ENCODE results near the gene SHISA7. TPM values are rescaled to one million over a fixed set of nuclear protein-coding genes. Genes with fewer than 3 reads are reported as not detected.

Gene SHISA7
- total RNA-seq, 1 experiment from 2014 or later: not detected

DNA sequence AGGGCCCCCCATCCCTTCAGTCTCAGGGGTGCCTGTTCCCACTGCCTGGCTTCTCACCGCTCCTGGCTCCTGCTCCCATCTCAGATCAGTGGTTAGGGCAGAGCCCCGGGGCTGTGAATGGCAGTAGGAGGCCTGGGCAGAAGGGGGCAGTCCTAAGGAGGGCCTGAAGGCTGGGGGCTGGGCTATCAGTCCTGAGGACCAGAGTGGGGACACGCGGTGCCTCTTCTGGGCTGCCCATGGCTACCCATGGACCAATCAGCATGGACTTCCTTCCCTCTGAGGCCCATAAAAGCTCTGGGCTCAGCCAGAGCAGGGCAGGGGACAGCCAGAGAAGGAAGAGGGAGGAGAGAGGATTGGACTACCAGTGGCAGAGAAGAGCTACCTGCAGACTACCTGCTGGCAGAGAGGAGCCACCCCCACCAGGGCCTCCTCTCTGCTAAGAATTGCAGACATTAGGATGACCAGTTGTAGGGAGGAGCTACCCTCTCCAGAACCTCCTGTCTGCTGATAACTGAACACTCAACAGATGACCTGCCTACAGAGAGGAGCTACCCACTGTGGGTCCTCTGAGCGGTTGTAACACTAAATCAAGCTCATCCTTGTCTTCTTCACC lies 23.4 kb downstream of the SHISA7 start:
- DNase-seq: no peak

DNA sequence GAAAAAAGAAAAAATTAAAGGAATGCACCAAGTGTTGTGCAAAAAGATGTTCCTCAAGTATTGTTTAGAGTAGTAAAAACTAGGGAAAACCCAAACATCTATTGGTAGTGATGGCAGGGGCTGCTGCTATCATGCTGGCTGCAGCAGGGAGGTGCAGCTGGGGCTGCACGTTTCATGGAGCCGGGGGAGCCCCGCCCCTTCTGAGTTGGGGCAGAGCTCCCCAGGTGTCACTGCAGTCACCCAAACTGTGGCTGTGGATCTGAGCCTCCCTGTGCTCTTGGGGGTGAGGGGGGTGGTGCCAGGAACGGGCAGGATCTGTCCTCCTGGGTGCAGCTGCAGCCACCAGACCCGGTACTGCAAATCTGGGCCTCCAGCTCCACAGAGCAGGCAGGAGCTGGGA lies 24.0 kb downstream of the SHISA7 start:
- no peaks in the 10 kb centered on the region for H3F3A ChIP-seq (ENCODE audit: low read length, unreplicated experiment)
- ATAC-seq (no peak), DNase-seq (no peak)
- no peak overlapping the region for H3K27ac ChIP-seq (ENCODE audit: low read length)
- H3K79me2 ChIP-seq (ENCODE audit: low read length): no peaks in the 10 kb centered on the region
- no peaks in the 10 kb centered on the region for H4K20me1 ChIP-seq (ENCODE audit: low read length)
- TF ChIP-seq, protein P1, sequence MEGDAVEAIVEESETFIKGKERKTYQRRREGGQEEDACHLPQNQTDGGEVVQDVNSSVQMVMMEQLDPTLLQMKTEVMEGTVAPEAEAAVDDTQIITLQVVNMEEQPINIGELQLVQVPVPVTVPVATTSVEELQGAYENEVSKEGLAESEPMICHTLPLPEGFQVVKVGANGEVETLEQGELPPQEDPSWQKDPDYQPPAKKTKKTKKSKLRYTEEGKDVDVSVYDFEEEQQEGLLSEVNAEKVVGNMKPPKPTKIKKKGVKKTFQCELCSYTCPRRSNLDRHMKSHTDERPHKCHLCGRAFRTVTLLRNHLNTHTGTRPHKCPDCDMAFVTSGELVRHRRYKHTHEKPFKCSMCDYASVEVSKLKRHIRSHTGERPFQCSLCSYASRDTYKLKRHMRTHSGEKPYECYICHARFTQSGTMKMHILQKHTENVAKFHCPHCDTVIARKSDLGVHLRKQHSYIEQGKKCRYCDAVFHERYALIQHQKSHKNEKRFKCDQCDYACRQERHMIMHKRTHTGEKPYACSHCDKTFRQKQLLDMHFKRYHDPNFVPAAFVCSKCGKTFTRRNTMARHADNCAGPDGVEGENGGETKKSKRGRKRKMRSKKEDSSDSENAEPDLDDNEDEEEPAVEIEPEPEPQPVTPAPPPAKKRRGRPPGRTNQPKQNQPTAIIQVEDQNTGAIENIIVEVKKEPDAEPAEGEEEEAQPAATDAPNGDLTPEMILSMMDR (conservative IDR thresholded peaks at IDR 0.05; ENCODE audit: low read depth, low read length): no peak
- no peak for TF ChIP-seq EZH2 (IDR thresholded peaks at IDR 0.05; ENCODE audit: low read length, unreplicated experiment)
- ChIA-PET CTCF (no interaction called here), POLR2A (ENCODE audit: unreplicated experiment) (no interaction called here)
- BruUV-seq (replicated peaks): no TSS peak
- no peaks in the 10 kb centered on the region for H3K9me2 ChIP-seq (replicated peaks; ENCODE audit: low read length)
- intact Hi-C loops (cut with micrococcal nuclease): no loop called here
- H3K36me3 ChIP-seq (ENCODE audit: low read depth, low read length): no peaks in the 10 kb centered on the region
- H3K9me3 ChIP-seq (ENCODE audit: low read length): no peaks in the 10 kb centered on the region
- H2AFZ ChIP-seq (ENCODE audit: low read length): no peak overlapping the region
- H3K4me2 ChIP-seq (ENCODE audit: low read length): no peak overlapping the region
- no peak overlapping the region for H3K9ac ChIP-seq (ENCODE audit: low read length)
- H3K4me3 ChIP-seq (ENCODE audit: low read length): no peak overlapping the region
- no peaks in the 10 kb centered on the region for H3K4me1 ChIP-seq (ENCODE audit: insufficient read depth, low read length)
- H3K27me3 ChIP-seq (ENCODE audit: low read length): 0 out of 2 replicates have a peak, but pooled peaks cover 4% of the 10 kb centered on the region

More for the DNA sequence above, 23.4 kb downstream of the SHISA7 start:
- Histone ChIP-seq H3F3A (ENCODE audit: low read length, unreplicated experiment) (no peaks in the 10 kb centered on the region), H2AFZ (ENCODE audit: low read length) (no peak overlapping the region), H3K79me2 (ENCODE audit: low read length) (no peaks in the 10 kb centered on the region), H3K27me3 (ENCODE audit: low read length) (peaks cover 9% of the 10 kb centered on the region; the same call in 1 of the 2 replicates), H3K9me2 (replicated peaks; ENCODE audit: low read length) (no peaks in the 10 kb centered on the region), H4K20me1 (ENCODE audit: low read length) (no peaks in the 10 kb centered on the region), H3K27ac (ENCODE audit: low read length) (no peak overlapping the region), H3K9me3 (ENCODE audit: low read length) (no peaks in the 10 kb centered on the region), H3K4me3 (ENCODE audit: low read length) (no peak overlapping the region), H3K9ac (ENCODE audit: low read length) (no peak overlapping the region), H3K4me1 (ENCODE audit: insufficient read depth, low read length) (no peaks in the 10 kb centered on the region), H3K4me2 (ENCODE audit: low read length) (no peak overlapping the region), H3K36me3 (ENCODE audit: low read depth, low read length) (no peaks in the 10 kb centered on the region)
- TF ChIP-seq, protein P1 (conservative IDR thresholded peaks at IDR 0.05; ENCODE audit: low read depth, low read length): no peak
- no peak for TF ChIP-seq EZH2phosphoT487 (IDR thresholded peaks at IDR 0.05; ENCODE audit: borderline replicate concordance, low read length)
- no peak for TF ChIP-seq EZH2 (IDR thresholded peaks at IDR 0.05; ENCODE audit: low read length, unreplicated experiment)
- intact Hi-C loops (cut with micrococcal nuclease): no loop called here
- ChIA-PET POLR2A (ENCODE audit: unreplicated experiment) (no interaction called here), CTCF (no interaction called here)
- ATAC-seq: no peak
- no TSS peak for BruUV-seq (replicated peaks)

DNA sequence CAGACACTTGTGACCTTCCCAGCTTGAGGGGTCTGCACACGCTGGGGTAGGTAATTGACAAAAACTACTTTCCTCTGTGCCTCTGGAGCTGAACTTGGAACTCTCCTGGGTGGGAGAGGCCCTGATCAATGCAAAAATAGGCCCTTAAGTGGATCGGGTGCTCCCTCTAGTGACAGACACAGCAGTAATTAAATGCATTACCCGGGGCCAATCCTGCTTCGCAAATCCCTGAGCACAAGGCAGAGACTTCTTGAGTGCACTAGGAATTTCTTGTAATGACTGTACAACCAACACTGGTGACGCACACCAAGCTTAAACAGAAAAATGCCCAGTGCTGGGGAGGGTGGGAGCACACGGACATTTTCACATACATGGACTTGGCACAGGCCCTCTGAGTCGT lies 24.9 kb downstream of the SHISA7 start:
- Histone ChIP-seq H3K9me2 (replicated peaks; ENCODE audit: low read length) (no peaks in the 10 kb centered on the region), H4K20me1 (ENCODE audit: low read length) (no peaks in the 10 kb centered on the region), H3K4me3 (ENCODE audit: low read length) (no peak overlapping the region), H3F3A (ENCODE audit: low read length, unreplicated experiment) (no peaks in the 10 kb centered on the region), H3K4me2 (ENCODE audit: low read length) (no peak overlapping the region), H3K79me2 (ENCODE audit: low read length) (no peaks in the 10 kb centered on the region), H3K27me3 (ENCODE audit: low read length) (no peaks in the 10 kb centered on the region), H2AFZ (ENCODE audit: low read length) (no peak overlapping the region), H3K36me3 (ENCODE audit: low read depth, low read length) (no peaks in the 10 kb centered on the region), H3K9me3 (ENCODE audit: low read length) (no peaks in the 10 kb centered on the region), H3K27ac (ENCODE audit: low read length) (no peak overlapping the region), H3K9ac (ENCODE audit: low read length) (no peak overlapping the region), H3K4me1 (ENCODE audit: insufficient read depth, low read length) (no peaks in the 10 kb centered on the region)
- intact Hi-C loops (cut with micrococcal nuclease): loop anchor here (1.0 kb wide), 3 partner anchors 126 to 277 kb away; no protein-coding TSS in a partner anchor
- ATAC-seq (peak; percentile 96), DNase-seq (peak; percentile 93)
- POLR2A ChIA-PET (ENCODE audit: unreplicated experiment): no interaction called here
- no peak for TF ChIP-seq EZH2 (IDR thresholded peaks at IDR 0.05; ENCODE audit: low read length, unreplicated experiment)
- TF ChIP-seq, protein P1 (conservative IDR thresholded peaks at IDR 0.05; ENCODE audit: low read depth, low read length): peak; percentile 97
- CTCF ChIA-PET: interaction anchor here (0.7 to 0.9 kb wide), 2 partner anchors 8 to 43 kb away, joined by 3 read pairs; partner anchors contain the start of gene ISOC2
- BruUV-seq (replicated peaks): no TSS peak
